Mesendoderm (in vitro differentiated cells): ENCODE results near the gene COX5A. TPM values are rescaled to one million over a fixed set of nuclear protein-coding genes. Genes with fewer than 3 reads are reported as not detected.

Source experiments
- DNase-seq: peaks from one replicate; pipeline ENCODE4 v3.0.0; 2013
- H2AK5ac ChIP-seq: 2 replicates; pipeline ENCODE4 v1.6.1; 2013; ENCODE audit warnings: low read length, inconsistent platforms
- H2BK120ac ChIP-seq: 2 replicates; pipeline ENCODE4 v1.6.1; 2013; ENCODE audit warnings: low read depth, mild to moderate bottlenecking, low read length, moderate library complexity, mixed read lengths
- H2BK15ac ChIP-seq: replicated peaks from 2 replicates; pipeline ENCODE4 v1.6.1; 2013; ENCODE audit warnings: low read depth, mild to moderate bottlenecking, moderate library complexity
- H2BK5ac ChIP-seq: 2 replicates; pipeline ENCODE4 v1.6.1; 2013; ENCODE audit warnings: low read length, inconsistent platforms
- H3K18ac ChIP-seq: 2 replicates; pipeline ENCODE4 v1.6.1; 2013; ENCODE audit warnings: mild to moderate bottlenecking, low read length, mixed read lengths
- H3K23ac ChIP-seq: one replicate; pipeline ENCODE4 v1.6.1; 2013; ENCODE audit warnings: low read length
- H3K27ac ChIP-seq: 2 replicates; pipeline ENCODE4 v1.5.1; 2013; ENCODE audit warnings: low read depth, mild to moderate bottlenecking, inconsistent platforms, low read length, moderate library complexity
- H3K27me3 ChIP-seq: 2 replicates; pipeline ENCODE4 v1.6.1; 2013; ENCODE audit warnings: low read length, control low read depth, mild to moderate bottlenecking, inconsistent platforms; ENCODE audit not compliant: insufficient read depth, poor library complexity
- H3K36me3 ChIP-seq: 2 replicates; pipeline ENCODE4 v1.6.1; 2013; ENCODE audit warnings: low read length, inconsistent platforms; ENCODE audit not compliant: control insufficient read depth, insufficient read depth
- H3K4ac ChIP-seq: one replicate; pipeline ENCODE4 v1.6.1; 2013; ENCODE audit warnings: low read depth, mild to moderate bottlenecking, low read length, moderate library complexity
- H3K4me1 ChIP-seq: 2 replicates; pipeline ENCODE4 v1.6.1; 2013; ENCODE audit warnings: low read depth, low read length, inconsistent platforms; ENCODE audit not compliant: control insufficient read depth
- H3K4me2 ChIP-seq: 2 replicates; pipeline ENCODE4 v1.6.1; 2013; ENCODE audit warnings: low read length
- H3K4me3 ChIP-seq: 2 replicates; pipeline ENCODE4 v1.5.1; 2013; ENCODE audit warnings: mild to moderate bottlenecking, low read length
- H3K56ac ChIP-seq: one replicate; pipeline ENCODE4 v1.6.1; 2013; ENCODE audit warnings: low read length
- H3K79me1 ChIP-seq: 2 replicates; pipeline ENCODE4 v1.6.1; 2013; ENCODE audit warnings: low read length, inconsistent platforms
- H3K79me2 ChIP-seq: 2 replicates; pipeline ENCODE4 v1.6.1; 2013; ENCODE audit warnings: mild to moderate bottlenecking, low read length; ENCODE audit not compliant: control insufficient read depth, insufficient read depth
- H3K9ac ChIP-seq: 2 replicates; pipeline ENCODE4 v1.6.1; 2013; ENCODE audit warnings: low read length, inconsistent platforms
- H4K5ac ChIP-seq: one replicate; pipeline ENCODE4 v1.6.1; 2013; ENCODE audit warnings: low read length
- H4K8ac ChIP-seq: one replicate; pipeline ENCODE4 v1.6.1; 2013; ENCODE audit warnings: low read depth, mild to moderate bottlenecking, control low read depth, low read length, moderate library complexity
- whole genome bisulfite sequencing: extraction: QIAGEN DNeasy Blood & Tissue Kit; methylation state at CpG from one replicate; pipeline ENCODE4 v1.1.7; 2013; ENCODE audit warnings: low lambda C conversion rate, missing lambda C conversion rate; ENCODE audit not compliant: insufficient coverage; ENCODE audit errors: extremely low coverage; 5-methylcytosine and 5-hydroxymethylcytosine counted together
- small RNA-seq: library from polyadenylated mRNA; stranded (forward); fragments of <200 nt; extraction: miRNeasy Mini kit (QIAGEN cat#:217004); gene quantifications from one replicate; pipeline ENCODE3, GENCODE V24; 2013; ENCODE audit not compliant: insufficient read depth

The COX5A gene

GRCh38 chr15:74872702-74873035, 65.2 kb downstream of the COX5A start:
- H2BK15ac ChIP-seq = no peak overlapping the region
- no peak for DNase-seq
- H3K9ac ChIP-seq = peak overlapping the region; percentile 37
- H3K27me3 ChIP-seq = no peaks in the 10 kb centered on the region
- no peak overlapping the region for H4K8ac ChIP-seq
- H3K27ac ChIP-seq = no peak overlapping the region
- H3K36me3 ChIP-seq = no peaks in the 10 kb centered on the region
- H3K79me2 ChIP-seq = peaks cover 20% of the 10 kb centered on the region
- peaks cover 2% of the 10 kb centered on the region for H3K4me1 ChIP-seq
- H4K5ac ChIP-seq = no peak overlapping the region
- H3K4me3 ChIP-seq = peak overlapping the region; percentile 79
- H3K79me1 ChIP-seq = peaks cover 6% of the 10 kb centered on the region
- no peak overlapping the region for H2AK5ac ChIP-seq
- H3K56ac ChIP-seq = peak overlapping the region; percentile 90
- H2BK5ac ChIP-seq = no peak overlapping the region
- H2BK120ac ChIP-seq = no peak overlapping the region
- H3K4me2 ChIP-seq = peak overlapping the region; percentile 42
- no peak overlapping the region for H3K18ac ChIP-seq
- WGBS = no CpG with 5 or more reads among the region's 11 CpGs
- no peak overlapping the region for H3K4ac ChIP-seq
- no peak overlapping the region for H3K23ac ChIP-seq

- Histone ChIP-seq H3K23ac (no peak overlapping the region), H2BK15ac (no peak overlapping the region), H2BK120ac (no peak overlapping the region), H3K79me1 (peaks cover 8% of the 10 kb centered on the region), H3K36me3 (no peaks in the 10 kb centered on the region), H3K27ac (no peak overlapping the region), H3K27me3 (no peaks in the 10 kb centered on the region), H2AK5ac (no peak overlapping the region), H4K8ac (no peak overlapping the region), H3K18ac (no peak overlapping the region), H3K4me3 (no peak overlapping the region), H2BK5ac (no peak overlapping the region), H3K79me2 (peaks cover 25% of the 10 kb centered on the region), H4K5ac (no peak overlapping the region), H3K4me2 (no peak overlapping the region), H3K4ac (no peak overlapping the region), H3K4me1 (peaks cover 2% of the 10 kb centered on the region), H3K9ac (no peak overlapping the region), H3K56ac (no peak overlapping the region)
- peak; percentile 86 for DNase-seq
- whole genome bisulfite sequencing = no CpG with 5 or more reads among the region's 6 CpGs
Measured at GRCh38 chr15:74870436-74871215, 67.2 kb downstream of the COX5A start.

Small RNA genes within 50 kb of the gene (small RNA-seq; reads per million reads assigned to genes)
- not detected for gene RF00019
